ENCODE data around the gene PLEKHA7. TPM values are rescaled to one million over a fixed set of nuclear protein-coding genes. Genes with fewer than 3 reads are reported as not detected.

The PLEKHA7 gene
- total and polyA plus RNA-seq, 2 of the 8 experiments (the other 6 are each of a cell fraction or from before 2014, with no cell fraction given), result 11.4 to 25.6 TPM

- FAIRE-seq (no peak), DNase-seq (ENCODE audit: low read depth in 1 of 2, low spot score in 2 of 2) (no peak)
- H3K27me3 ChIP-seq (replicated peaks in 1 of 4; ENCODE audit: control insufficient read depth in 3 of 4, extremely low read depth in 1 of 4, insufficient read depth in 3 of 4, low read length in 3 of 4), result no peaks in the 10 kb centered on the region
- H3K9me3 ChIP-seq (ENCODE audit: insufficient read depth in 2 of 2, low read depth in 1 of 2, low read length in 1 of 2), result no peaks in the 10 kb centered on the region
- no peak overlapping the region for H2BK20ac ChIP-seq (ENCODE audit: low read length)
- H3K9ac ChIP-seq (replicated peaks in 1 of 4; ENCODE audit: extremely low read depth in 1 of 4, low read depth in 3 of 4, low read length in 3 of 4), result no peak overlapping the region
- no peak overlapping the region for H3K56ac ChIP-seq (replicated peaks; ENCODE audit: insufficient read length, low read depth, low read length)
- H3K4me1 ChIP-seq (replicated peaks in 1 of 4; ENCODE audit: control insufficient read depth in 3 of 4, insufficient read depth in 4 of 4, low read length in 3 of 4), result peaks cover 0 to 3% (median 0%) of the 10 kb centered on the region in 4 experiments; a peak in 3 of 7 replicates
- H4K91ac ChIP-seq (replicated peaks; ENCODE audit: insufficient read length, low read length), result no peak overlapping the region
- H2AFZ ChIP-seq (ENCODE audit: low read length), result no peak overlapping the region
- H3K18ac ChIP-seq (ENCODE audit: extremely low read depth, low read length), result no peak overlapping the region
- no peak for TF ChIP-seq RBBP5 (IDR thresholded peaks at IDR 0.05; ENCODE audit: borderline replicate concordance, low read depth, low read length)
- H3K36me3 ChIP-seq (ENCODE audit: control insufficient read depth in 2 of 4, insufficient read depth in 4 of 4, low read length in 3 of 4), result no peaks in the 10 kb centered on the region
- no peak overlapping the region for H3K23ac ChIP-seq (ENCODE audit: insufficient read length)
- no peak overlapping the region for H4K5ac ChIP-seq (ENCODE audit: insufficient read length, low read depth, low read length)
- peaks cover 0 to 5% of the 10 kb centered on the region in 2 experiments for H4K20me1 ChIP-seq (replicated peaks in 1 of 2; ENCODE audit: control insufficient read depth in 1 of 2, insufficient read depth in 2 of 2, low read length in 2 of 2)
- H2BK15ac ChIP-seq (ENCODE audit: low read length), result no peak overlapping the region
- ChIA-PET POLR2A (ENCODE audit: partially characterized antibody) (interaction anchor here (1.2 kb wide), 1 partner anchor 13 kb away, joined by 3 read pairs; no protein-coding TSS in a partner anchor), CTCF (ENCODE audit: partially characterized antibody) (interaction anchor here (0.7 to 2.7 kb wide), 6 partner anchors 10 to 125 kb away, joined by 3 to 27 read pairs (median 3); no protein-coding TSS in a partner anchor)
- no peak overlapping the region for H3K4me3 ChIP-seq (ENCODE audit: extremely low read depth in 1 of 4, insufficient read depth in 2 of 4, low read depth in 3 of 4, low read length in 4 of 4)
- no peaks in the 10 kb centered on the region; a peak in 1 of 4 replicates for H3K79me2 ChIP-seq (ENCODE audit: control insufficient read depth in 1 of 2, insufficient read depth in 2 of 2, low read length in 2 of 2)
- H3K79me1 ChIP-seq (ENCODE audit: low read depth, low read length), result no peaks in the 10 kb centered on the region; the same call in 1 of the 2 replicates
- H2AK5ac ChIP-seq (ENCODE audit: low read depth, low read length), result no peak overlapping the region
- H3K14ac ChIP-seq (ENCODE audit: insufficient read length), result no peak overlapping the region
- no peak overlapping the region for H2BK12ac ChIP-seq (ENCODE audit: low read depth, low read length)
- H2BK120ac ChIP-seq (replicated peaks; ENCODE audit: low read depth, low read length), result no peak overlapping the region
- no peaks in the 10 kb centered on the region for H3K23me2 ChIP-seq (ENCODE audit: low read depth, low read length)
- no peak overlapping the region for H3K4me2 ChIP-seq (ENCODE audit: insufficient read depth in 1 of 2, low read depth in 2 of 2, low read length in 2 of 2)
- H3K4ac ChIP-seq (replicated peaks; ENCODE audit: insufficient read length, low read depth, low read length), result no peak overlapping the region
- no peak overlapping the region for H3K27ac ChIP-seq (ENCODE audit: low read depth, low read length)
- WGBS, 2 experiments (ENCODE audit: extremely low coverage in 1 of 2, insufficient coverage in 1 of 2, insufficient read length in 1 of 2, insufficient replicate concordance in 2 of 2, low coverage in 1 of 2, low lambda C conversion rate in 2 of 2, missing lambda C conversion rate in 1 of 2), result 90% methylated on average over 3 of the region's 3 CpGs; no CpG with 5 or more reads in 1 of the 2 experiments
- H2BK5ac ChIP-seq (ENCODE audit: low read depth, low read length), result no peak overlapping the region
- no peak overlapping the region for H4K8ac ChIP-seq (ENCODE audit: extremely low read depth, insufficient read depth, low read length)
Observed at GRCh38 chr11:16938061-16938460, 76.2 kb downstream of the PLEKHA7 start.
